ENCODE data around the gene IBTK.
"Not testable (repeated sequence)": the region's sequence is repeated elsewhere in the genome, so short reads cannot be mapped to it uniquely, and the experiment has no call there.

IBTK gene

GRCh38 chr6:82246802-82247504 is 591 bp downstream of the IBTK start:
- in situ Hi-C loops (cut with HindIII; ENCODE audit: low sequenced_read_pairs) = loop anchor here (25.0 kb wide), 1 partner anchor 965 kb away; no protein-coding TSS in a partner anchor

GRCh38 chr6:82246370-82246769 is 1.2 kb downstream of the IBTK start:
- in situ Hi-C loops (cut with HindIII; ENCODE audit: low sequenced_read_pairs) = loop anchor here (25.0 kb wide), 1 partner anchor 966 kb away; no protein-coding TSS in a partner anchor

- in situ Hi-C loops (cut with HindIII; ENCODE audit: low sequenced_read_pairs) = loop anchor here (25.0 kb wide), 1 partner anchor 967 kb away; no protein-coding TSS in a partner anchor
These were observed 2.2 kb downstream of the IBTK start for GRCh38 chr6:82245376-82245775.

DNA sequence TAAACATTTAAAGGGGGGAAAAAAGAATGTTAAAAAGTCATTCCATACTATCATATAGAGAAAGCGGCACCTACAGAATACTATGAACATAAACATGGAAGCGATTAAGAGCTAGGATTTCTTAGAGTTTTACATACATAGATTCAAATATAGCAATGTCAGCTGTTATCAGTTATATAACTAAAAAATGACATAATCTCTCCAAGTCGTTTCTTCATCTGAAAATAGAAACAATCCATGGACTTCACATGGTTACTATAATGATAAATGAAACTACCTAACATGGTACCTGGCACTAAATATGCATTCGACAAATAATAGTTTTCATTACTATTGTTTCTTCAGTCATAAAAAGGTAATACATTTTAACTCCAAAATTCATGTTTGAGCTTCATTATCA is 3.7 kb downstream of the IBTK start:
- in situ Hi-C loops (cut with HindIII; ENCODE audit: low sequenced_read_pairs) = loop anchor here (25.0 kb wide), 1 partner anchor 968 kb away; no protein-coding TSS in a partner anchor

DNA sequence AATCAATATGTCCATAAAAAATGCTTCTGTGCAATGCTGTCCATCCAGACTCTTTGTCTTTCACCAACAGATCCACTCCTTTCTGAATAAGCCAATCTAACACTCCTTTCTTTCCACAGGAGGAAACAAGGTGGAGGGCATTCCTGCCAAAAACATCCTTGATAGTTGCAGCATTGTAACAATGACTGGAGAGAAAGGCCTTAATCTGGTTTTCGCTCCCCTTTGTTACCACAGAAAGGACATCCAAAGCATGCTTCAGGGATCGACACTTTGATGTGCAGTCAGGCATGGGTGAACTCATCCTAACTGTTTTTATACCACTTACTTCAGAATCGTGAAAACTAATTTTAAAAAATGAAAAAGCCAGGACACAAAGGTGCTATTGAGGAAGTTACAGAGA is 7.4 kb downstream of the IBTK start:
- in situ Hi-C loops (cut with HindIII; ENCODE audit: low sequenced_read_pairs) = loop anchor here (25.0 kb wide), 1 partner anchor 972 kb away; no protein-coding TSS in a partner anchor

GRCh38 chr6:82239597-82239996 is 7.9 kb downstream of the IBTK start:
- in situ Hi-C loops (cut with HindIII; ENCODE audit: low sequenced_read_pairs) = loop anchor here (25.0 kb wide), 1 partner anchor 973 kb away; no protein-coding TSS in a partner anchor

- in situ Hi-C loops (cut with HindIII; ENCODE audit: low sequenced_read_pairs) = loop anchor here (25.0 kb wide), 1 partner anchor 975 kb away; no protein-coding TSS in a partner anchor
These were observed 10.5 kb downstream of the IBTK start for GRCh38 chr6:82237013-82237412.

DNA sequence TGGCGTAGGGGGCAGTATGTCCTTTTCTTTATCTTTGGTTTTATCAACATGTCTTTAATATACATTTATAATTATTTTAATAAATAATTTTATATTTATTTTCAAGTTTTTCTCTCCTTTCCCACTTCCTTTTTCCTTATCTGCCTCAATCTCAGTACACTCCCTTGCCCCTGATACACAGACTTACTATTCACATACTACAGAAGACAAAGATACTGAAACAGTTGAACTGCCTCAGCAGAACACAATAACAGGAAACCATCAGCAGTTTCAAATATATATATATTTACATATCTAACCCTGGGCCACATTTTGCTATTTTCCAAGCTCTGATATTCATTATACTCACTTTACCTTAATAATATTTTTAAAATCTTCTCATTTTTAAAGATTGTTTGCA is 19.8 kb downstream of the IBTK start:
- in situ Hi-C loops (cut with HindIII; ENCODE audit: low sequenced_read_pairs) = loop anchor here (25.0 kb wide), 1 partner anchor 985 kb away; no protein-coding TSS in a partner anchor

GRCh38 chr6:82220167-82220566 is 27.4 kb downstream of the IBTK start:
- in situ Hi-C loops (cut with HindIII; ENCODE audit: low sequenced_read_pairs) = no loop called here

DNA sequence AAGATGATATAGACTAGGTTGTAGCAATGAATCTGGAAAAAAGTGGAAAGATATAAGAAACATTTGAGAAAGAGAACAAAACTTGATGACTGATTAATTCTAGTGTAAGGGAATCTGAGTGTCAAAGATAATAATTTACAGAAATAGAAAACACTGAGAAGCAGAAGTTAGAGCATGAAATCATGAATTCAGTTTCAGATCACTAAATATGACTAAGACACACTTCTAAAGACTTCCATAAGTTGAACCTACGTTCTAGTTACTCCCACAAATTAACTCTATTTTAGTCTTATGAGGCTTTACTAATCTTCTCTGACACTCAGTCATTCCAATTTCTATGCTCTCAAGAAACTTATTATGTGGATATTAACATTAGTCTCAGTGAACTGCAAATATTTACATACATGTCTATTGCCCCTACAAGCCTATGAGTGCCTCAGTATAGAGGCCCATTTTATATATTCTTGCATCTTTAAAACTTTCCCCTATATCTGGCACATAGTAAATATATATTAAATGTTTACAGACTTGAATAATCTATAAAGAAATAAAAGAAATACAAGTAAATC is 30.4 kb downstream of the IBTK start:
- in situ Hi-C loops (cut with HindIII; ENCODE audit: low sequenced_read_pairs) = no loop called here

- in situ Hi-C loops (cut with HindIII; ENCODE audit: low sequenced_read_pairs) = no loop called here
These were observed 31.0 kb downstream of the IBTK start for GRCh38 chr6:82216549-82216948.

GRCh38 chr6:82211326-82211725 is 36.2 kb downstream of the IBTK start:
- in situ Hi-C loops (cut with HindIII; ENCODE audit: low sequenced_read_pairs) = no loop called here

- in situ Hi-C loops (cut with HindIII; ENCODE audit: low sequenced_read_pairs) = no loop called here
These were observed 38.6 kb downstream of the IBTK start for GRCh38 chr6:82208913-82209312.

DNA sequence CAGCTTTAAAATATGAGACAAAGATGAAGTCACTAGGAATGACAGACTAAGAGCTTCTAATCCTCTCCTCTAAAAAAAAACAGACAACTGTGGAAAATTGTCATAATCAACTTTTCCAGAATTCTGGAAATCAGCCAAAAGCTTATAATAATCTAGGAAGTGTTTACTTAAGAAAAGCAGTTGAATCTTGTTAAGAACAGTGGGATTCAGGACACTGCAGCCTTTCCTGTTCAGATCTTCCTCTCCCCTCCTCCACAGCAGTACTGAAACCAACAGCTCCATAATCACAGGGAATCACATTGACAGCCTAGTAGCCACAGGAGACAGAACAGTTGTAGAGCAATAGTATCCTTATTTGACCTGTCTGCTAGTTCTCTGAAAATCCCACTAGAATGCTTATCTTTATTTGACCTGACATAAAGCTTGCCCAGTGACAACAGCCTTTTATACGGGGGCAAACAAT is 41.6 kb downstream of the IBTK start:
- in situ Hi-C loops (cut with HindIII; ENCODE audit: low sequenced_read_pairs) = no loop called here

DNA sequence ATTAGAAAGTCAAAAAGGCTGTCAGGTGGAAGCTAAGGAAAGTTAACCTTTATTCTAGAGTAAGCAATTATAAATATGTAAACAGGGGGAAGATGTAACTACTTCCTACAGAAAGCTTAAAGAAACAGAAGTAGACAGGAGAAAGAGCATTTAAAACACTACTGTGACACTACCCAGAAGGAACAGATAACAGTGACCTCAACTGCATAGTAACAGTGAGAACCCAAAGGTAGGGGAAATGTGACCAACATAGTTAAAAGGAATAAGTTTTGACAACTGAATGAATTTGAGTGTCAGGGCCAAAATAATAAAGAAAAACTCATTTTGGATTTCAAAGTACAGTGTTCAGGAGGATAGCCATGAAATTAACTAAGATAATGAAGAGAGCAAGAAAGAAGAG is 43.5 kb downstream of the IBTK start:
- in situ Hi-C loops (cut with HindIII; ENCODE audit: low sequenced_read_pairs) = no loop called here

DNA sequence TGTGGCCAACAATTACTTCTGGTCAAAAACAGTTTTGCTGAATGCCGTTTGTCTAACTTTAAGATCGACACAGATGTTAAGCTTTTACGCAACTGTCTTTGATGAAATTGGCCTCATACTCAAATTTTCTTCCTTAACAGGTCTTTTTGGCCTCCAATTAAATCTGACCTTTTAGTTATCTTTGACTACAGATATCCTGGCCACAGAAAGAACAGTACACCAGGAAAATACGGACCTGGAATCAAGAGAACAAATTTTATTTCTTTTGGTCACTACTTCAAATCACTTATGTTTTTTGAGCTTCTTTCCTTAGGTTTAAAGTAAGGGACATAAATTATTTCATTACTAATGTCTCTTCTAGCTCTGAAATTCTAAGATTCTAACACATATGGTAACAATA is 49.8 kb downstream of the IBTK start:
- in situ Hi-C loops (cut with HindIII; ENCODE audit: low sequenced_read_pairs) = no loop called here

- in situ Hi-C loops (cut with HindIII; ENCODE audit: low sequenced_read_pairs) = not testable (repeated sequence)
These were observed 50.3 kb downstream of the IBTK start for GRCh38 chr6:82197245-82197644.

DNA sequence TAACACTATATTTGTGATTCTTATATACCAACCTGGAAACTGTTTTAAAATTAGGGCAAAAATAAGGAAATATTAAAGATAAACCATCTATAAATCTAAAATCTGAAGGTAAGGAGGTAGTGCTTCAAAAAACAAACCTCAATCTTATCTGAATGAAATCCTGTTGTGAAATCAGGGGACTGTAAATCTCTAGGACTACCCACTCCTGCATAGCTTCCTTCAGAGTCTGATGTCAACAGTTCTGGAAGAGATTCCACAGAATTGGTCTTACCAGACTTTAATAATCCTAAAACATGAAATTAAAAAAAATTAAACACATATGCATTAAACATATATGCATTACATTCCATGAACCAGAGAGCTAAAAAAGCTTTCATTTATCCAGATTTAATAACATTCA is 51.4 kb downstream of the IBTK start:
- in situ Hi-C loops (cut with HindIII; ENCODE audit: low sequenced_read_pairs) = no loop called here

- in situ Hi-C loops (cut with HindIII; ENCODE audit: low sequenced_read_pairs) = no loop called here
These were observed 51.9 kb downstream of the IBTK start for GRCh38 chr6:82195619-82196018.

- in situ Hi-C loops (cut with HindIII; ENCODE audit: low sequenced_read_pairs) = no loop called here
These were observed 61.5 kb downstream of the IBTK start for GRCh38 chr6:82185948-82186535.

DNA sequence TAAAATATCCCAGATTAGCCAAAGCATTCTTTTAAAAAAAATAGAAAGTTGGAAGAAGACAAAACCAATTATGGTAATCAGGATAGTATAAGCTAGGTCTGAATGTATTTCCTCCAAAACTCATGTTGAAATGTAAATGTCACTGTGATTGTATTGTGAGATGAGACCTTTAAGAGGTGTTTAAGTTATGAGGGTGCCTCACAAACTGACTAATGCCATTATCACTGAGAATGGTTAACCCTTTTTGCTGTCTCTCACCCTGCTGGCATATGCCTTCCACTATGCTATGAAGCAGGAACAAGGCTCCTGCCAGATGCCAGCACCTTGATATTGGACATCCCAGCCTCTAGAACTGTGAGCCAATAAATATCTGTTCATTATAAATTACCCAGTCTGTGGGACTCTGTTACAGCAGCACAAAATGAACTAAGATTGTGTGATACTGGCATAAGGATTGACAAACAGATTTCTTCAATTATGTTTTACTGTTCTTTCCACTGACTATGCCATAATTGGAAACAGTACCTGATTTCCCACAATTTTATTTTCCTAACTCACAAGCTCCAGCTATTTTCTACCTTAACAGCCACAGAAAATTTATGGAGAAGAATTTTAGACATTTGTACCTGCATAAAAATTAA is 63.8 kb downstream of the IBTK start:
- in situ Hi-C loops (cut with HindIII; ENCODE audit: low sequenced_read_pairs) = no loop called here

Measured in endothelial cell of hepatic sinusoid (primary cell).